VCaP (cell line): ENCODE data around the gene FAM168A.

Source experiments
- H3K27ac ChIP-seq: fragments of 450-650 bp; 2 replicates; pipeline ENCODE4 v1.5.1; 2017
- TF ChIP-seq, protein P1 (sequence below): fragments of 450-650 bp; conservative IDR thresholded peaks from 2 replicates; pipeline ENCODE4 v1.5.1; 2017; ENCODE audit warnings: mild to moderate bottlenecking, moderate library complexity

FAM168A gene

DNA sequence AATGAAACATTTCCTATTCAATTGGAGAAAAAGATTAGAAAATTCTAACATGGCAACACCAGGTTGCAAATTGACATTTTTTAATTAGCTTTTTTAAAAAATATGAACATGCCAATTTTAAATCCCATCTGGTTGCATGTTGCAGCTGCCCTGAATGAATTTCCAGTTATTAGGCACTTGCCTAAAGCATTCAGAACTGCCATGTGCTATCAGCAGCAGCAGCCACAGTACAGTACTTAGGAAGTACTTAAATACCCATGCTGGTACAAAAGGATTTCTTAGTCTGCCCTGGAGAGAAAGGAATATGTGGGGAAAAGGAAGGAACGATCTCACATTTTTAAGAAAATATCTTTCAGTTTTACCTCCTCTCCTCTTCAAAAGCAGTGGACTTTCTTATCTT lies 46.2 kb downstream of the FAM168A start:
- no peak overlapping the region for H3K27ac ChIP-seq
- TF ChIP-seq, protein P1, sequence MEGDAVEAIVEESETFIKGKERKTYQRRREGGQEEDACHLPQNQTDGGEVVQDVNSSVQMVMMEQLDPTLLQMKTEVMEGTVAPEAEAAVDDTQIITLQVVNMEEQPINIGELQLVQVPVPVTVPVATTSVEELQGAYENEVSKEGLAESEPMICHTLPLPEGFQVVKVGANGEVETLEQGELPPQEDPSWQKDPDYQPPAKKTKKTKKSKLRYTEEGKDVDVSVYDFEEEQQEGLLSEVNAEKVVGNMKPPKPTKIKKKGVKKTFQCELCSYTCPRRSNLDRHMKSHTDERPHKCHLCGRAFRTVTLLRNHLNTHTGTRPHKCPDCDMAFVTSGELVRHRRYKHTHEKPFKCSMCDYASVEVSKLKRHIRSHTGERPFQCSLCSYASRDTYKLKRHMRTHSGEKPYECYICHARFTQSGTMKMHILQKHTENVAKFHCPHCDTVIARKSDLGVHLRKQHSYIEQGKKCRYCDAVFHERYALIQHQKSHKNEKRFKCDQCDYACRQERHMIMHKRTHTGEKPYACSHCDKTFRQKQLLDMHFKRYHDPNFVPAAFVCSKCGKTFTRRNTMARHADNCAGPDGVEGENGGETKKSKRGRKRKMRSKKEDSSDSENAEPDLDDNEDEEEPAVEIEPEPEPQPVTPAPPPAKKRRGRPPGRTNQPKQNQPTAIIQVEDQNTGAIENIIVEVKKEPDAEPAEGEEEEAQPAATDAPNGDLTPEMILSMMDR: no peak

GRCh38 chr11:73549376-73549775 lies 48.5 kb downstream of the FAM168A start:
- no peak overlapping the region for H3K27ac ChIP-seq
- TF ChIP-seq, protein P1: no peak

GRCh38 chr11:73547706-73548595 lies 50.0 kb downstream of the FAM168A start:
- TF ChIP-seq, protein P1: no peak
- no peak overlapping the region for H3K27ac ChIP-seq

GRCh38 chr11:73542175-73542574 lies 55.7 kb downstream of the FAM168A start:
- no peak overlapping the region for H3K27ac ChIP-seq
- TF ChIP-seq, protein P1: no peak

DNA sequence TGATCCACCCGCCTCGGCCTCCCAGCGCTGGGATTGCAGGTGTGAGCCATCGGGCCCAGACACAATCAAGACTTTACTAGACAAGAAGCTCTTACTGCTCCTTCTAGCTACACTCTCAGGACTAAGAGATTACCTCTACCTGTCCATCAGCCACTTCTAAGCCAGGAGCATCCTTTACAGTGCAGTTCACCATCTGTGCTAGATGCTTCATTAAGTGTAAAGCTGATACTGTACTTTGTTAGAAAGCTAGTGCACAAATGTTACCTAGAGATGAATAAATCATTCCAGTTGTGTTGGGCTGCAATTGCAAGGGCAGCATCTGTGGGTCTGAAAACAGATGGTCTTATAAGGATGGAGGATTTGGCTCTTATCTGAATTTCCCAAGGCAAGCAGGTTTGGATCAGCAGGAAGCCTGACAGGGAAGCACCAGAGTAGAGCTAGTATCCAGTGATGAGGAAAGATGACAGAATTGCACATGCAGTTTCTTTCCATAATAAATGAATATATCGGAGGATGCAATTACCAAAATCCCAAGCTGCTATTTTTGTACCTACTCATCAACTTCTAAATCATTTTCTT lies 58.3 kb downstream of the FAM168A start:
- TF ChIP-seq, protein P1: no peak
- no peak overlapping the region for H3K27ac ChIP-seq

GRCh38 chr11:73538381-73538872 lies 59.5 kb downstream of the FAM168A start:
- TF ChIP-seq, protein P1: no peak
- H3K27ac ChIP-seq: no peak overlapping the region

GRCh38 chr11:73537969-73538368 lies 59.9 kb downstream of the FAM168A start:
- H3K27ac ChIP-seq: no peak overlapping the region
- TF ChIP-seq, protein P1: no peak
